PFSK-1 (cell line): ENCODE data around the gene DMPK.
A peak's percentile ranks its signal among the peaks of the same experiment; 100 is the strongest.

Experiments used
- FOXP2 ChIP-seq: optimal IDR thresholded peaks from 2 replicates; pipeline ENCODE3; 2011; ENCODE audit warnings: borderline replicate concordance, control low read depth, inconsistent platforms; ENCODE audit not compliant: insufficient read depth; ENCODE audit errors: extremely low read length, extremely low read depth
- POLR2AphosphoS5 ChIP-seq: IDR thresholded peaks from 2 replicates; pipeline ENCODE4 v1.6.1; 2012; ENCODE audit warnings: low read depth, mild to moderate bottlenecking, control low read depth, low read length, moderate library complexity
- REST ChIP-seq, 2 experiments: IDR thresholded peaks; 2 replicates each; pipeline versions ENCODE4 v1.6.1 to v1.8.0; 2011 to 2012; ENCODE audit warnings: low read depth in 2 of 2, low read length in 2 of 2, control low read depth in 1 of 2, inconsistent platforms in 1 of 2, mild to moderate bottlenecking in 1 of 2, moderate library complexity in 1 of 2; ENCODE audit not compliant: insufficient read depth in 1 of 2
- SIN3A ChIP-seq: IDR thresholded peaks from 2 replicates; pipeline ENCODE4 v1.6.1; 2012; ENCODE audit warnings: mild to moderate bottlenecking, low read length, moderate library complexity, borderline replicate concordance; ENCODE audit not compliant: insufficient read depth
- TAF1 ChIP-seq: IDR thresholded peaks from 2 replicates; pipeline ENCODE4 v1.6.1; 2012; ENCODE audit warnings: low read length, control low read depth, borderline replicate concordance; ENCODE audit not compliant: insufficient read depth

Gene DMPK

DNA sequence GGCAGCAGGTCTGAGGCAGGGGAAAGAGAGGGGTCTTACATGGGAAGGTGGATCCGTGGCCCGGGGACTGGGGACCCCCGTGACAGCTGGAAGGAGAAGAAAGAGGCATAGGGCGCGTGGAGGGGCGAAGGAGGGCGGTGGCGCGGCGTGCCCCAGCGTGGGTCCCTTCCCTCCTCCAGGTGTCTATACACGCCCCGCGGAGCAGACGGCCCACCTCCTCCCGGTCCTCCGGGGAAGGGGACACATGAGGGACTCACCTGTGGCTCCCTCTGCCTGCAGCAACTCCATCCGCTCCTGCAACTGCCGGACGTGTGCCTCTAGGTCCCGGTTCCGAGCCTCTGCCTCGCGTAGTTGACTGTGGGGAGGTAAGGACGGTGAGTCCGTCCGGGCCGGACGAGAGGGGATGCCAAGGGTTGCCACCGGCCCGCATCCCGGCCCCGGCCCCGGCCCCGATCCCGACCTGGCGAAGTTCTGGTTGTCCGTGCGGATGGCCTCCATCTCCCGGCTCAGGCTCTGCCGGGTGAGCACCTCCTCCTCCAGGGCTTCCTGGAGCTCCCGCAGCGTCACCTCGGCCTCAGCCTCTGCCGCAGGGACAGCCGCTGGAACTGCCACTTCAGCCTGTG is 10.9 kb downstream of the DMPK start:
- no peak; the same call in 1 of the 2 replicates for TF ChIP-seq POLR2AphosphoS5
- no peak for TF ChIP-seq TAF1
- no peak for TF ChIP-seq REST (IDR thresholded peaks at IDR 0.05; ENCODE audit: insufficient read depth in 1 of 2, low read depth in 2 of 2, low read length in 2 of 2)
- TF ChIP-seq FOXP2, result no peak
- no peak for TF ChIP-seq SIN3A

DNA sequence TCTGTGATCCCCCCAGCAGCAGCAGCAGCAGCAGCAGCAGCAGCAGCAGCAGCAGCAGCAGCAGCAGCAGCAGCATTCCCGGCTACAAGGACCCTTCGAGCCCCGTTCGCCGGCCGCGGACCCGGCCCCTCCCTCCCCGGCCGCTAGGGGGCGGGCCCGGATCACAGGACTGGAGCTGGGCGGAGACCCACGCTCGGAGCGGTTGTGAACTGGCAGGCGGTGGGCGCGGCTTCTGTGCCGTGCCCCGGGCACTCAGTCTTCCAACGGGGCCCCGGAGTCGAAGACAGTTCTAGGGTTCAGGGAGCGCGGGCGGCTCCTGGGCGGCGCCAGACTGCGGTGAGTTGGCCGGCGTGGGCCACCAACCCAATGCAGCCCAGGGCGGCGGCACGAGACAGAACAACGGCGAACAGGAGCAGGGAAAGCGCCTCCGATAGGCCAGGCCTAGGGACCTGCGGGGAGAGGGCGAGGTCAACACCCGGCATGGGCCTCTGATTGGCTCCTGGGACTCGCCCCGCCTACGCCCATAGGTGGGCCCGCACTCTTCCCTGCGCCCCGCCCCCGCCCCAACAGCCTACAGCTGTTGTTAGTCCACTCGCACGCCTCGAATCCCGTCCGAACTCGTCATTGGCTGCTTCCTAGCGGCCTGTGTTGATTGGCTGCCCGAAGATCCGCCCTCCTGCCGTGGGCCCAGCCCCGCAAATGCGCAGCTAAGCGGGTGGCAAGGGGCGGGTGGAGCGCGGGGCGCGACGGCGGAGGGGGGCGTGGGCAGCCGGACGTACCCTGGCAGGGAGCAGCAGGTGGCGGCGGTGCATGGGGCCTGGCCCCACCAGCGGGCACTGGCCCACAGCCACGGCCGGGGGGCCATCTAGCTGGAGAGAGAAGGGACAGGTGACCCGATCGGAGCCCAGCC is 11.8 kb downstream of the DMPK start:
- no peak for TF ChIP-seq TAF1
- no peak for TF ChIP-seq REST (IDR thresholded peaks at IDR 0.05; ENCODE audit: insufficient read depth in 1 of 2, low read depth in 2 of 2, low read length in 2 of 2)
- no peak for TF ChIP-seq FOXP2
- TF ChIP-seq POLR2AphosphoS5, result peak; percentile 93
- 0 out of 2 replicates have a peak, but pooled peaks have one; percentile 12 for TF ChIP-seq SIN3A

- TF ChIP-seq SIN3A (no peak), REST (IDR thresholded peaks at IDR 0.05; ENCODE audit: insufficient read depth in 1 of 2, low read depth in 2 of 2, low read length in 2 of 2) (no peak)
These were observed 12.5 kb downstream of the DMPK start for GRCh38 chr19:45769821-45770191.

- TF ChIP-seq POLR2AphosphoS5 (peak; percentile 31; the same call in 1 of the 2 replicates), REST (IDR thresholded peaks at IDR 0.05; ENCODE audit: insufficient read depth in 1 of 2, low read depth in 2 of 2, low read length in 2 of 2) (peak; percentile 12 to 43; a peak in 1 of 4 replicates), FOXP2 (no peak), TAF1 (peak; percentile 70; the same call in 1 of the 2 replicates), SIN3A (peak; percentile 97; the same call in 1 of the 2 replicates)
These were observed 13.1 kb downstream of the DMPK start, which contains the start of gene SIX5 for GRCh38 chr19:45768984-45769782. SIX5 (minus strand) TSS chr19:45769252; CDS start chr19:45768844, 408 bp downstream.
